ENCODE results near the gene PPP2R3C. TPM values are rescaled to one million over a fixed set of nuclear protein-coding genes. Genes with fewer than 3 reads are reported as not detected.

Gene PPP2R3C
- polyA plus RNA-seq, 1 donor from 2014 or later: 91.4 TPM

DNA sequence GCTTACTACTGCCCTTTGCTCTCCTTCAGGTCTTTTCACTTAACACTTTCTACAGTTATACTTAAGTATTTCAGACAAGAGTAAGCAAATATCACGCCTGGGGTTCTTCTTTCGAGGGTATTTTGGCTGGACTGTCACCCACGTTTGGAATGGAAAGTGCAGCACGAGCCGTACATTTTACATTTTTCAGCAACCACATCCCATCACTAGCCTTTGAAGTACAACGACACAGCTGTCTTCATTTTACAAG lies 76.1 kb downstream of the PPP2R3C start:
- H3K27me3 ChIP-seq (ENCODE audit: insufficient read depth, low read depth, low read length): no peaks in the 10 kb centered on the region
- peak overlapping the region; percentile 31 for H2AFZ ChIP-seq (ENCODE audit: low read depth, low read length)
- H3K4me2 ChIP-seq (ENCODE audit: low read length): peak overlapping the region; percentile 28
- H3F3A ChIP-seq (ENCODE audit: insufficient read depth, low read length, poor library complexity, severe bottlenecking): no peaks in the 10 kb centered on the region
- peak overlapping the region; percentile 87 for H3K9ac ChIP-seq (ENCODE audit: low read length)
- H3K79me2 ChIP-seq (replicated peaks; ENCODE audit: insufficient read depth, low read length): peaks cover 5% of the 10 kb centered on the region
- no peaks in the 10 kb centered on the region for H3K9me2 ChIP-seq (ENCODE audit: insufficient read depth, low read length)
- H3K36me3 ChIP-seq (ENCODE audit: insufficient read depth, low read length): no peaks in the 10 kb centered on the region
- H3K4me3 ChIP-seq (ENCODE audit: low read length): peak overlapping the region; percentile 96
- H3K27ac ChIP-seq (ENCODE audit: low read length): peak overlapping the region; percentile 80
- H4K20me1 ChIP-seq (ENCODE audit: insufficient read depth): no peaks in the 10 kb centered on the region
- H3K9me3 ChIP-seq (ENCODE audit: low read length): no peaks in the 10 kb centered on the region
- no peak for TF ChIP-seq MXI1 (conservative IDR thresholded peaks at IDR 0.05; ENCODE audit: poor library complexity, severe bottlenecking)
- TF ChIP-seq POLR2AphosphoS5 (IDR thresholded peaks at IDR 0.05): no peak
- TF ChIP-seq SMC3 (conservative IDR thresholded peaks at IDR 0.05; ENCODE audit: poor library complexity): no peak

DNA sequence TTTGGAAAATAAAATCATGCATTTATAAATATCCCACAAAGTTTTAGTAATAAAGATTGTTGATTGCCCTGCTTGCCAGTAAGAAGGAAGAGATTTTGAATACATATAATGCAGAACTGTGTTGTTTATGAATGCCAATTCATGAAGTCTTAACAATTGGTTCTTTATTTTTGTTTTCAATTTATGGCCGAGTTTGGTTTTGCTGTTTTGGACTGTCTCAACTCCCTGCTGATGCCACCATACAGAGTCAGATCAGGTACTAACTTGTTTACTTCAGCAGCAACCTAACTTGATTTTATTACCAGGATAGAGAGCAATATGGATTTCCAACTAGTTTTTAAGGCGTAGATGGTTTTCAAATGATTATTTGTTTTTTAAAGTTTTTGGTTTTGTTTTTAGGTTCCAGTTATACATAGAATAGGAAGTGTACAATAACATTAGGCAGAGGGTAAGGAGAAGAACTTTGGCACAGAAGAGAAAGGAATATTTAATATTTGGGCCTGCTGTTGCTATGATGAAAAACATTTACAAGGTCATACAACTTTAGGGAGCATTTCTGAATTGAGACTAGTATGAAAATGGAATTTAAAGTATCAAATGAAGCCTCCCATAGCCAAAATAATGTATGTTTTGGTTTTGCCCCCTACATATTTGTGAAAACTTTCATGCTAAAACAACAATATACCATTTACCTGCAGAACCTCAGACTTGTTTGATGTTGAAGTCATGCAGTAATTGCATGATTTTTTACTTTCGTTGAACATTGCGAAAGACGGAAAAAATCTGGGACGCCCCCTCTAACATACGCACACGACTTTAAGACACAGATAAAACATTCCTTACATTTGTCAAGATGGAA lies 76.6 kb downstream of the PPP2R3C start:
- H2AFZ ChIP-seq (ENCODE audit: low read depth, low read length): peak overlapping the region; percentile 31
- H3K9me3 ChIP-seq (ENCODE audit: low read length): no peaks in the 10 kb centered on the region
- no peaks in the 10 kb centered on the region for H3K9me2 ChIP-seq (ENCODE audit: insufficient read depth, low read length)
- H3K36me3 ChIP-seq (ENCODE audit: insufficient read depth, low read length): no peaks in the 10 kb centered on the region
- peaks cover 5% of the 10 kb centered on the region for H3K79me2 ChIP-seq (replicated peaks; ENCODE audit: insufficient read depth, low read length)
- H3K27me3 ChIP-seq (ENCODE audit: insufficient read depth, low read depth, low read length): no peaks in the 10 kb centered on the region
- TF ChIP-seq EZH2 (IDR thresholded peaks at IDR 0.05; ENCODE audit: borderline replicate concordance, insufficient read depth, low read length, poor library complexity, severe bottlenecking) (no peak), REST (IDR thresholded peaks at IDR 0.05; ENCODE audit: borderline replicate concordance) (no peak), SMC3 (conservative IDR thresholded peaks at IDR 0.05; ENCODE audit: poor library complexity) (no peak), POLR2AphosphoS5 (IDR thresholded peaks at IDR 0.05) (no peak), EP300 (conservative IDR thresholded peaks at IDR 0.05; ENCODE audit: poor library complexity, severe bottlenecking) (no peak), TAF1 (IDR thresholded peaks at IDR 0.05; ENCODE audit: low read depth) (no peak), RAD21 (conservative IDR thresholded peaks at IDR 0.05) (no peak), MXI1 (conservative IDR thresholded peaks at IDR 0.05; ENCODE audit: poor library complexity, severe bottlenecking) (no peak)
- TF ChIP-seq, protein P1, sequence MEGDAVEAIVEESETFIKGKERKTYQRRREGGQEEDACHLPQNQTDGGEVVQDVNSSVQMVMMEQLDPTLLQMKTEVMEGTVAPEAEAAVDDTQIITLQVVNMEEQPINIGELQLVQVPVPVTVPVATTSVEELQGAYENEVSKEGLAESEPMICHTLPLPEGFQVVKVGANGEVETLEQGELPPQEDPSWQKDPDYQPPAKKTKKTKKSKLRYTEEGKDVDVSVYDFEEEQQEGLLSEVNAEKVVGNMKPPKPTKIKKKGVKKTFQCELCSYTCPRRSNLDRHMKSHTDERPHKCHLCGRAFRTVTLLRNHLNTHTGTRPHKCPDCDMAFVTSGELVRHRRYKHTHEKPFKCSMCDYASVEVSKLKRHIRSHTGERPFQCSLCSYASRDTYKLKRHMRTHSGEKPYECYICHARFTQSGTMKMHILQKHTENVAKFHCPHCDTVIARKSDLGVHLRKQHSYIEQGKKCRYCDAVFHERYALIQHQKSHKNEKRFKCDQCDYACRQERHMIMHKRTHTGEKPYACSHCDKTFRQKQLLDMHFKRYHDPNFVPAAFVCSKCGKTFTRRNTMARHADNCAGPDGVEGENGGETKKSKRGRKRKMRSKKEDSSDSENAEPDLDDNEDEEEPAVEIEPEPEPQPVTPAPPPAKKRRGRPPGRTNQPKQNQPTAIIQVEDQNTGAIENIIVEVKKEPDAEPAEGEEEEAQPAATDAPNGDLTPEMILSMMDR (IDR thresholded peaks at IDR 0.05; ENCODE audit: poor library complexity, severe bottlenecking): no peak
- peak overlapping the region; percentile 96 for H3K4me3 ChIP-seq (ENCODE audit: low read length)
- peak overlapping the region; percentile 28 for H3K4me2 ChIP-seq (ENCODE audit: low read length)
- H3F3A ChIP-seq (ENCODE audit: insufficient read depth, low read length, poor library complexity, severe bottlenecking): no peaks in the 10 kb centered on the region
- no peaks in the 10 kb centered on the region for H4K20me1 ChIP-seq (ENCODE audit: insufficient read depth)
- peak overlapping the region; percentile 80 for H3K27ac ChIP-seq (ENCODE audit: low read length)
- H3K9ac ChIP-seq (ENCODE audit: low read length): peak overlapping the region; percentile 87
